Gastrocnemius medialis (tissue), 4 donors: ENCODE measurements around the gene SAYSD1.

ENCODE experiments used
- CTCF ChIP-seq, 5 experiments: fragments of 450-650 bp in 3 of 5; fragments of 200-600 bp in 2 of 5; sonication (generic) in 2 of 5; IDR thresholded peaks in 4 of 5; conservative IDR thresholded peaks in 1 of 5; 1 replicate in 4 of 5; 2 replicates in 1 of 5; pipeline ENCODE4 v1.5.1; 2016 to 2019; ENCODE audit warnings: antibody characterized with exemption in 5 of 5, mild to moderate bottlenecking in 3 of 5, moderate library complexity in 3 of 5
- POLR2A ChIP-seq, 2 donors: fragments of 450-650 bp; IDR thresholded peaks; one replicate each; pipeline ENCODE4 v1.6.1; 2017; ENCODE audit warnings: antibody characterized with exemption in 2 of 2, mild to moderate bottlenecking in 2 of 2, moderate library complexity in 2 of 2

- TF ChIP-seq CTCF (IDR thresholded peaks at IDR 0.05 in 4 of 5, conservative IDR thresholded peaks at IDR 0.05 in 1 of 5) (no peak), POLR2A (IDR thresholded peaks at IDR 0.05) (no peak)
Measured at GRCh38 chr6:39065561-39065960, 49.4 kb downstream of the SAYSD1 start.
